ENCODE data around the gene IQCC. TPM values are rescaled to one million over a fixed set of nuclear protein-coding genes. Genes with fewer than 3 reads are reported as not detected.

Gene IQCC
- total RNA-seq, 1 experiment from 2014 or later: 5.6 TPM

GRCh38 chr1:32223683-32224082, 18.2 kb downstream of the IQCC start:
- Histone ChIP-seq H3K36me3 (peaks cover 74% of the 10 kb centered on the region), H3K27ac (no peak overlapping the region), H3K27me3 (replicated peaks) (no peaks in the 10 kb centered on the region), H3K9me3 (replicated peaks) (no peaks in the 10 kb centered on the region), H3K4me1 (replicated peaks) (peaks cover 23% of the 10 kb centered on the region), H3K4me3 (peak overlapping the region; percentile 68; the same call in 1 of the 2 replicates)
- DNase-seq (ENCODE audit: low read depth in 1 of 2, low spot score in 2 of 2): no peak

- Histone ChIP-seq H3K27ac (no peak overlapping the region), H3K9me3 (replicated peaks) (no peaks in the 10 kb centered on the region), H3K36me3 (peaks cover 80% of the 10 kb centered on the region), H3K4me3 (no peak overlapping the region), H3K27me3 (replicated peaks) (no peaks in the 10 kb centered on the region), H3K4me1 (replicated peaks) (peaks cover 23% of the 10 kb centered on the region)
- no peak for DNase-seq (ENCODE audit: low read depth in 1 of 2, low spot score in 2 of 2)
Measured at GRCh38 chr1:32224285-32224684, 18.8 kb downstream of the IQCC start.

GRCh38 chr1:32228771-32229170, 23.3 kb downstream of the IQCC start:
- H3K9me3 ChIP-seq (replicated peaks): no peaks in the 10 kb centered on the region
- DNase-seq (ENCODE audit: low read depth in 1 of 2, low spot score in 2 of 2): no peak
- no peaks in the 10 kb centered on the region for H3K27me3 ChIP-seq (replicated peaks)
- no peak overlapping the region for H3K4me3 ChIP-seq
- H3K36me3 ChIP-seq: peaks cover 96% of the 10 kb centered on the region
- H3K4me1 ChIP-seq (replicated peaks): peaks cover 4% of the 10 kb centered on the region
- H3K27ac ChIP-seq: no peak overlapping the region

- Histone ChIP-seq H3K4me1 (replicated peaks) (peaks cover 23% of the 10 kb centered on the region), H3K9me3 (replicated peaks) (no peaks in the 10 kb centered on the region), H3K27ac (no peak overlapping the region), H3K36me3 (peaks cover 72% of the 10 kb centered on the region), H3K27me3 (replicated peaks) (no peaks in the 10 kb centered on the region), H3K4me3 (no peak overlapping the region)
- DNase-seq (ENCODE audit: low read depth in 1 of 2, low spot score in 2 of 2): no peak
Measured at GRCh38 chr1:32231843-32232432, 26.5 kb downstream of the IQCC start.

GRCh38 chr1:32232558-32233304, 27.3 kb downstream of the IQCC start:
- Histone ChIP-seq H3K27ac (no peak overlapping the region), H3K36me3 (peaks cover 64% of the 10 kb centered on the region)

GRCh38 chr1:32234792-32235191, 29.3 kb downstream of the IQCC start:
- Histone ChIP-seq H3K27ac (peak overlapping the region; percentile 88), H3K4me1 (replicated peaks) (peaks cover 27% of the 10 kb centered on the region), H3K9me3 (replicated peaks) (no peaks in the 10 kb centered on the region), H3K4me3 (no peak overlapping the region), H3K27me3 (replicated peaks) (no peaks in the 10 kb centered on the region), H3K36me3 (peaks cover 44% of the 10 kb centered on the region)
- no peak for DNase-seq (ENCODE audit: low read depth in 1 of 2, low spot score in 2 of 2)

More at GRCh38 chr1:32232558-32233304, 27.3 kb downstream of the IQCC start:
- Histone ChIP-seq H3K4me3 (no peak overlapping the region), H3K9me3 (replicated peaks) (no peaks in the 10 kb centered on the region), H3K27me3 (replicated peaks) (no peaks in the 10 kb centered on the region), H3K4me1 (replicated peaks) (peaks cover 25% of the 10 kb centered on the region)
- DNase-seq (ENCODE audit: low read depth in 1 of 2, low spot score in 2 of 2): no peak

- DNase-seq (ENCODE audit: low read depth in 1 of 2, low spot score in 2 of 2): no peak
- no peak overlapping the region for H3K27ac ChIP-seq
- no peaks in the 10 kb centered on the region for H3K9me3 ChIP-seq (replicated peaks)
Measured at GRCh38 chr1:32239337-32239736, 33.9 kb downstream of the IQCC start.

GRCh38 chr1:32239790-32240139, 34.3 kb downstream of the IQCC start:
- H3K9me3 ChIP-seq (replicated peaks): no peaks in the 10 kb centered on the region
- H3K4me3 ChIP-seq: peak overlapping the region; percentile 47
- H3K27me3 ChIP-seq (replicated peaks): no peaks in the 10 kb centered on the region
- peaks cover 52% of the 10 kb centered on the region for H3K4me1 ChIP-seq (replicated peaks)
- no peak for DNase-seq (ENCODE audit: low read depth in 1 of 2, low spot score in 2 of 2)
- H3K27ac ChIP-seq: no peak overlapping the region
- peaks cover 3% of the 10 kb centered on the region for H3K36me3 ChIP-seq

More at GRCh38 chr1:32239337-32239736, 33.9 kb downstream of the IQCC start:
- peaks cover 56% of the 10 kb centered on the region for H3K4me1 ChIP-seq (replicated peaks)
- no peaks in the 10 kb centered on the region for H3K27me3 ChIP-seq (replicated peaks)
- H3K4me3 ChIP-seq: no peak overlapping the region
- peaks cover 8% of the 10 kb centered on the region for H3K36me3 ChIP-seq

- peak overlapping the region; percentile 47 for H3K4me3 ChIP-seq
- H3K27ac ChIP-seq: peak overlapping the region; percentile 32
- no peaks in the 10 kb centered on the region for H3K27me3 ChIP-seq (replicated peaks)
- H3K4me1 ChIP-seq (replicated peaks): peaks cover 46% of the 10 kb centered on the region
- DNase-seq (ENCODE audit: low read depth in 1 of 2, low spot score in 2 of 2): peak; percentile 77 to 79
- H3K36me3 ChIP-seq: no peaks in the 10 kb centered on the region; the same call in 1 of the 2 replicates
- no peaks in the 10 kb centered on the region for H3K9me3 ChIP-seq (replicated peaks)
Measured at GRCh38 chr1:32240140-32240951, 34.9 kb downstream of the IQCC start.

- peak overlapping the region; percentile 47 for H3K4me3 ChIP-seq
- no peaks in the 10 kb centered on the region; the same call in 1 of the 2 replicates for H3K36me3 ChIP-seq
- peak overlapping the region; percentile 32; the same call in 1 of the 2 replicates for H3K27ac ChIP-seq
- DNase-seq (ENCODE audit: low read depth in 1 of 2, low spot score in 2 of 2): peak; percentile 47 to 63
- H3K27me3 ChIP-seq (replicated peaks): no peaks in the 10 kb centered on the region
- H3K4me1 ChIP-seq (replicated peaks): peaks cover 40% of the 10 kb centered on the region
- no peaks in the 10 kb centered on the region for H3K9me3 ChIP-seq (replicated peaks)
Measured at GRCh38 chr1:32241001-32241763, 35.7 kb downstream of the IQCC start.

- DNase-seq (ENCODE audit: low read depth in 1 of 2, low spot score in 2 of 2): no peak
- H3K9me3 ChIP-seq (replicated peaks): no peaks in the 10 kb centered on the region
- H3K27ac ChIP-seq: no peak overlapping the region
- H3K36me3 ChIP-seq: no peaks in the 10 kb centered on the region; the same call in 1 of the 2 replicates
- H3K4me3 ChIP-seq: no peak overlapping the region
- no peaks in the 10 kb centered on the region for H3K27me3 ChIP-seq (replicated peaks)
- H3K4me1 ChIP-seq (replicated peaks): peaks cover 42% of the 10 kb centered on the region
Measured at GRCh38 chr1:32242341-32242851, 36.9 kb downstream of the IQCC start.

- Histone ChIP-seq H3K4me1 (replicated peaks) (peaks cover 33% of the 10 kb centered on the region), H3K36me3 (no peaks in the 10 kb centered on the region), H3K4me3 (no peak within 1 kb of the TSS), H3K27me3 (replicated peaks) (no peaks in the 10 kb centered on the region), H3K27ac (no peak within 1 kb of the TSS), H3K9me3 (replicated peaks) (no peaks in the 10 kb centered on the region)
- DNase-seq (ENCODE audit: low read depth in 1 of 2, low spot score in 2 of 2): peak in 1 of 2 experiments; percentile 28
Measured at GRCh38 chr1:32246888-32247273, 41.4 kb downstream of the IQCC start, which contains the start of gene FAM167B. TSS of gene FAM167B (plus strand) at chr1:32247222. CDS start at chr1:32247422, 200 bp downstream.

- no peak for DNase-seq (ENCODE audit: low read depth in 1 of 2, low spot score in 2 of 2)
- Histone ChIP-seq H3K27ac (no peak overlapping the region), H3K36me3 (no peaks in the 10 kb centered on the region), H3K9me3 (replicated peaks) (no peaks in the 10 kb centered on the region), H3K4me1 (replicated peaks) (peaks cover 27% of the 10 kb centered on the region), H3K27me3 (replicated peaks) (no peaks in the 10 kb centered on the region), H3K4me3 (no peak overlapping the region)
Measured at GRCh38 chr1:32247452-32247851, 42.0 kb downstream of the IQCC start.

Measured in SJSA1 (cell line).